ENCODE data around the gene TACC2.

TACC2 gene

GRCh38 chr10:122126763-122127659, 138.0 kb downstream of the TACC2 start:
- DNase-seq (ENCODE audit: insufficient read length, low spot score) (no peak), FAIRE-seq (no peak)
- TF ChIP-seq CTCF (IDR thresholded peaks at IDR 0.05; ENCODE audit: insufficient read depth, missing control alignments), result no peak

GRCh38 chr10:122127943-122128342, 139.0 kb downstream of the TACC2 start:
- no peak for TF ChIP-seq CTCF (IDR thresholded peaks at IDR 0.05; ENCODE audit: insufficient read depth, missing control alignments)
- no peak for FAIRE-seq
- no peak for DNase-seq (ENCODE audit: insufficient read length, low spot score)

- no peak for TF ChIP-seq CTCF (IDR thresholded peaks at IDR 0.05; ENCODE audit: insufficient read depth, missing control alignments)
- no peak for DNase-seq (ENCODE audit: insufficient read length, low spot score)
- FAIRE-seq, result no peak
Observed at GRCh38 chr10:122128357-122128756, 139.4 kb downstream of the TACC2 start.

- DNase-seq (ENCODE audit: insufficient read length, low spot score), result no peak
- no peak for FAIRE-seq
- TF ChIP-seq CTCF (IDR thresholded peaks at IDR 0.05; ENCODE audit: insufficient read depth, missing control alignments), result no peak
Observed at GRCh38 chr10:122130474-122131110, 141.6 kb downstream of the TACC2 start.

- TF ChIP-seq CTCF (IDR thresholded peaks at IDR 0.05; ENCODE audit: insufficient read depth, missing control alignments), result no peak
- no peak for DNase-seq (ENCODE audit: insufficient read length, low spot score)
- FAIRE-seq, result no peak
Observed at GRCh38 chr10:122132331-122132755, 143.4 kb downstream of the TACC2 start.

GRCh38 chr10:122132882-122133565, 144.1 kb downstream of the TACC2 start:
- DNase-seq (ENCODE audit: insufficient read length, low spot score) (no peak), FAIRE-seq (no peak)
- TF ChIP-seq CTCF (IDR thresholded peaks at IDR 0.05; ENCODE audit: insufficient read depth, missing control alignments), result no peak

Measured in D721Med (cell line).